ENCODE results near the gene GRIN1. TPM values are rescaled to one million over a fixed set of nuclear protein-coding genes. Genes with fewer than 3 reads are reported as not detected.

Gene GRIN1
- total RNA-seq, 1 donor from 2014 or later: not detected

GRCh38 chr9:137107312-137107921 is 31.5 kb upstream of the GRIN1 start:
- H3K36me3 ChIP-seq: peaks cover 92% of the 10 kb centered on the region
- no peaks in the 10 kb centered on the region for H3K4me1 ChIP-seq
- H3K4me3 ChIP-seq: no peak overlapping the region
- no peak for TF ChIP-seq CTCF (IDR thresholded peaks at IDR 0.05; ENCODE audit: borderline replicate concordance)
- DNase-seq: no peak
- no peaks in the 10 kb centered on the region for H3K9me3 ChIP-seq (replicated peaks)
- no peaks in the 10 kb centered on the region for H3K27me3 ChIP-seq (ENCODE audit: low read depth)
- no peak overlapping the region for H3K27ac ChIP-seq (replicated peaks)
- intact Hi-C loops (cut with micrococcal nuclease): no loop called here

- Histone ChIP-seq H3K4me3 (no peak overlapping the region), H3K9me3 (replicated peaks) (no peaks in the 10 kb centered on the region), H3K27ac (replicated peaks) (no peak overlapping the region), H3K36me3 (peaks cover 95% of the 10 kb centered on the region), H3K4me1 (no peaks in the 10 kb centered on the region), H3K27me3 (ENCODE audit: low read depth) (no peaks in the 10 kb centered on the region)
- intact Hi-C loops (cut with micrococcal nuclease): no loop called here
- DNase-seq: no peak
- no peak for TF ChIP-seq CTCF (IDR thresholded peaks at IDR 0.05; ENCODE audit: borderline replicate concordance)
Observed at GRCh38 chr9:137107982-137108381, 31.0 kb upstream of the GRIN1 start.

GRCh38 chr9:137108608-137109249 is 30.2 kb upstream of the GRIN1 start:
- Histone ChIP-seq H3K4me3 (no peak overlapping the region), H3K27me3 (ENCODE audit: low read depth) (no peaks in the 10 kb centered on the region), H3K36me3 (peaks cover 88% of the 10 kb centered on the region), H3K9me3 (replicated peaks) (no peaks in the 10 kb centered on the region), H3K4me1 (peaks cover 5% of the 10 kb centered on the region), H3K27ac (replicated peaks) (no peak overlapping the region)
- intact Hi-C loops (cut with micrococcal nuclease): no loop called here
- DNase-seq: no peak
- no peak for TF ChIP-seq CTCF (IDR thresholded peaks at IDR 0.05; ENCODE audit: borderline replicate concordance)

GRCh38 chr9:137109250-137110146 is 29.5 kb upstream of the GRIN1 start:
- Histone ChIP-seq H3K4me1 (peaks cover 9% of the 10 kb centered on the region), H3K9me3 (replicated peaks) (no peaks in the 10 kb centered on the region), H3K4me3 (no peak overlapping the region), H3K36me3 (peaks cover 81% of the 10 kb centered on the region), H3K27ac (replicated peaks) (no peak overlapping the region), H3K27me3 (ENCODE audit: low read depth) (no peaks in the 10 kb centered on the region)
- intact Hi-C loops (cut with micrococcal nuclease): no loop called here
- DNase-seq: no peak
- TF ChIP-seq CTCF (IDR thresholded peaks at IDR 0.05; ENCODE audit: borderline replicate concordance): no peak

GRCh38 chr9:137110147-137110910 is 28.6 kb upstream of the GRIN1 start:
- Histone ChIP-seq H3K4me1 (peaks cover 16% of the 10 kb centered on the region), H3K9me3 (replicated peaks) (no peaks in the 10 kb centered on the region), H3K27me3 (ENCODE audit: low read depth) (no peaks in the 10 kb centered on the region), H3K36me3 (peaks cover 72% of the 10 kb centered on the region), H3K4me3 (no peak overlapping the region), H3K27ac (replicated peaks) (no peak overlapping the region)
- intact Hi-C loops (cut with micrococcal nuclease): no loop called here
- no peak for TF ChIP-seq CTCF (IDR thresholded peaks at IDR 0.05; ENCODE audit: borderline replicate concordance)
- DNase-seq: no peak

All from left ventricle myocardium inferior (tissue), 1 donor.